Progenitor cell of endocrine pancreas (in vitro differentiated cells): ENCODE results near the gene ABCB10. TPM values are rescaled to one million over a fixed set of nuclear protein-coding genes. Genes with fewer than 3 reads are reported as not detected.
A peak's percentile ranks its signal among the peaks of the same experiment; 100 is the strongest.

ENCODE experiments used
- DNase-seq: peaks from one replicate; pipeline ENCODE4 v3.0.0; 2021; ENCODE audit warnings: low spot score; ENCODE audit not compliant: unreplicated experiment
- H3K27ac Mint-ChIP-seq: 2 replicates; pipeline ENCODE4 v1.8.0; 2021; ENCODE audit warnings: mild to moderate bottlenecking, moderate library complexity, mixed read lengths
- H3K27me3 Mint-ChIP-seq: 2 replicates; pipeline ENCODE4 v1.8.0; 2021; ENCODE audit warnings: mixed read lengths
- H3K36me3 Mint-ChIP-seq: 2 replicates; pipeline ENCODE4 v1.8.0; 2022; ENCODE audit warnings: mixed read lengths; ENCODE audit not compliant: insufficient read depth
- H3K4me1 Mint-ChIP-seq: 2 replicates; pipeline ENCODE4 v1.8.0; 2021; ENCODE audit warnings: low read depth, mixed read lengths
- H3K4me3 Mint-ChIP-seq: 2 replicates; pipeline ENCODE4 v1.8.0; 2021; ENCODE audit warnings: low read depth, mild to moderate bottlenecking, moderate library complexity, mixed read lengths
- H3K9me3 Mint-ChIP-seq: 2 replicates; pipeline ENCODE4 v1.8.0; 2021; ENCODE audit warnings: low read depth, mixed read lengths
- CTCF ChIP-seq: fragments of 200-600 bp; sonication (generic); IDR thresholded peaks from one replicate; pipeline ENCODE4 v1.5.0; 2021; ENCODE audit warnings: antibody characterized with exemption, mild to moderate bottlenecking; ENCODE audit not compliant: unreplicated experiment
- total RNA-seq: library from RNA; stranded (reverse); gene quantifications from 2 replicates; pipeline ENCODE4 v1.2.1, GENCODE V29; 2021

The ABCB10 gene
- total RNA-seq, 1 donor from 2014 or later, result 21.4 TPM

DNA sequence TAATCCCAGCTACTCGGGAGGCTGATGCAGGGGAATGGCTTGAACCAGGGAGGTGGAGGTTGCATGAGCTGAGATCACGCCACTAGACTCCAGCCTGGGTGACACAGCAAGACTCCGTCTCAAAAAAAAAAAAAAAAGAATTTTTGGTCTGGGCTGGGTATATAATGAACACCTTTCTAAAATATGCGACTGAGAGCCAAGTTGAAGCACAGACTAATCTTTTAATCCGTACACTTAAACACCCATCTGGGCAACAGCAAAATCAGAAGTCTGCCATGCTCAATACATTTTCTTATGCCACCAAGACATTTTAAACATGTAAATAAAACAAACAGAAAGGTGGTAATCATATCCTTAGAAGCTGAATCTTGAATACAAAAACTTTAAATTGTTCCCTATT lies 31.6 kb upstream of the ABCB10 start:
- H3K36me3 Mint-ChIP-seq, result peaks cover 2% of the 10 kb centered on the region
- H3K4me3 Mint-ChIP-seq, result no peak overlapping the region
- no peak for TF ChIP-seq CTCF
- DNase-seq, result no peak
- no peaks in the 10 kb centered on the region for H3K9me3 Mint-ChIP-seq
- H3K27ac Mint-ChIP-seq, result no peak overlapping the region
- no peaks in the 10 kb centered on the region for H3K4me1 Mint-ChIP-seq
- H3K27me3 Mint-ChIP-seq, result no peaks in the 10 kb centered on the region

- Mint-ChIP-seq H3K9me3 (no peaks in the 10 kb centered on the region), H3K4me1 (peaks cover 3% of the 10 kb centered on the region), H3K36me3 (no peaks in the 10 kb centered on the region), H3K27me3 (no peaks in the 10 kb centered on the region), H3K27ac (no peak overlapping the region), H3K4me3 (no peak overlapping the region)
- TF ChIP-seq CTCF, result no peak
- no peak for DNase-seq
Observed at GRCh38 chr1:229585338-229585737, 26.8 kb upstream of the ABCB10 start.

- H3K4me1 Mint-ChIP-seq, result peaks cover 3% of the 10 kb centered on the region
- no peaks in the 10 kb centered on the region for H3K9me3 Mint-ChIP-seq
- no peak overlapping the region for H3K27ac Mint-ChIP-seq
- H3K27me3 Mint-ChIP-seq, result no peaks in the 10 kb centered on the region
- no peak for TF ChIP-seq CTCF
- no peaks in the 10 kb centered on the region for H3K36me3 Mint-ChIP-seq
- no peak for DNase-seq
- H3K4me3 Mint-ChIP-seq, result no peak overlapping the region
Observed at GRCh38 chr1:229582715-229583114, 24.2 kb upstream of the ABCB10 start.

GRCh38 chr1:229582011-229582694 lies 23.6 kb upstream of the ABCB10 start:
- H3K27ac Mint-ChIP-seq, result peak overlapping the region; percentile 41

DNA sequence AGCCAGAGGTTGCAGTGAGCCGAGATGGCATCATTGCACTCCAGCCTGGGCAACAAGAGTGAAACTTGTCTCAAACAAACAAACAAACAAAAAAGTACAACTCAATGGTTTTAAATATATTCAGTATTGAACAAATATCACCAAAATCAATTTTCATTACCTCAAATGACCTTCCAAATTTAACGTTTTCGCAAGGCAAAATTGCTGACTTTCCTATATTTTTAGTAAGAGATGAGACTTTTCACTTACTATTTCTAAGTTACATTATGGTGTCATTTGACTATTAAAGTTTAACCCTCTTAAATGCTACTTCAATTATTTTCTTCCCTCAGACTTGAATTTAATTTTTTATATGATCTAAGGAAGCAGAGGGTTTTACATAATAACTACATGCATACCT lies 23.0 kb upstream of the ABCB10 start:
- peaks cover 3% of the 10 kb centered on the region for H3K4me1 Mint-ChIP-seq
- H3K4me3 Mint-ChIP-seq, result no peak overlapping the region
- H3K9me3 Mint-ChIP-seq, result no peaks in the 10 kb centered on the region
- DNase-seq, result no peak
- no peak overlapping the region for H3K27ac Mint-ChIP-seq
- TF ChIP-seq CTCF, result no peak
- no peaks in the 10 kb centered on the region for H3K36me3 Mint-ChIP-seq
- no peaks in the 10 kb centered on the region for H3K27me3 Mint-ChIP-seq

More at GRCh38 chr1:229582011-229582694, 23.6 kb upstream of the ABCB10 start:
- Mint-ChIP-seq H3K27me3 (no peaks in the 10 kb centered on the region), H3K9me3 (no peaks in the 10 kb centered on the region), H3K4me3 (no peak overlapping the region), H3K4me1 (peaks cover 3% of the 10 kb centered on the region), H3K36me3 (no peaks in the 10 kb centered on the region)
- no peak for TF ChIP-seq CTCF
- no peak for DNase-seq
